OCI-LY7 (cell line): ENCODE data around the gene H2BW2.
"Not testable (repeated sequence)": the region's sequence is repeated elsewhere in the genome, so short reads cannot be mapped to it uniquely, and the experiment has no call there.

Experiments used
- EZH2phosphoT487 ChIP-seq: fragments of 200-600 bp; sonication (generic); IDR thresholded peaks from 2 replicates; pipeline ENCODE4 v1.6.1; 2018; ENCODE audit warnings: low read depth, borderline replicate concordance, mild to moderate bottlenecking, mixed run types, antibody characterized with exemption, low read length, moderate library complexity, mixed read lengths
- TF ChIP-seq, protein P1 (sequence below): fragments of 200-600 bp; sonication (generic); conservative IDR thresholded peaks from 2 replicates; pipeline ENCODE4 v1.5.1; 2014; ENCODE audit warnings: mild to moderate bottlenecking, antibody characterized with exemption, low read length, moderate library complexity, mixed read lengths

DNA sequence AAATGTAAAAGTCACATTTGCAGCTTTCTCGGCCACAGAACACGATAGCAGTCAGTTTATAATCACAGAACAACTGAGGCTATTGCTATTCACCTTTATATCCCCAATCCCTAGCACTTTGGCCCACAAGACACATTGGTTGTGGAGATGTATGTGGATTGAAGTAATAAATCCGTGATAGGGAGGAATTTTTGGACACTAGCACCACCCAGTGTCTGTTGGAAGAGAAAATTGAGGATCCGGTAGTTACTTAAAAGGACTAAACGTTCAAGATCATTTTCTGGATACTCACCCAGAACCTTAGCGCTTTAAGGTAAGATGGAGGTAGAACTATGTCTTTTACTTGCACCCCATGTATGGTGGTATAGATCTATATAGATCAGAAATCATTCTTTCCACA, 38.1 kb downstream of the H2BW2 start:
- TF ChIP-seq, protein P1, sequence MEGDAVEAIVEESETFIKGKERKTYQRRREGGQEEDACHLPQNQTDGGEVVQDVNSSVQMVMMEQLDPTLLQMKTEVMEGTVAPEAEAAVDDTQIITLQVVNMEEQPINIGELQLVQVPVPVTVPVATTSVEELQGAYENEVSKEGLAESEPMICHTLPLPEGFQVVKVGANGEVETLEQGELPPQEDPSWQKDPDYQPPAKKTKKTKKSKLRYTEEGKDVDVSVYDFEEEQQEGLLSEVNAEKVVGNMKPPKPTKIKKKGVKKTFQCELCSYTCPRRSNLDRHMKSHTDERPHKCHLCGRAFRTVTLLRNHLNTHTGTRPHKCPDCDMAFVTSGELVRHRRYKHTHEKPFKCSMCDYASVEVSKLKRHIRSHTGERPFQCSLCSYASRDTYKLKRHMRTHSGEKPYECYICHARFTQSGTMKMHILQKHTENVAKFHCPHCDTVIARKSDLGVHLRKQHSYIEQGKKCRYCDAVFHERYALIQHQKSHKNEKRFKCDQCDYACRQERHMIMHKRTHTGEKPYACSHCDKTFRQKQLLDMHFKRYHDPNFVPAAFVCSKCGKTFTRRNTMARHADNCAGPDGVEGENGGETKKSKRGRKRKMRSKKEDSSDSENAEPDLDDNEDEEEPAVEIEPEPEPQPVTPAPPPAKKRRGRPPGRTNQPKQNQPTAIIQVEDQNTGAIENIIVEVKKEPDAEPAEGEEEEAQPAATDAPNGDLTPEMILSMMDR, result not testable (repeated sequence)
- TF ChIP-seq EZH2phosphoT487, result not testable (repeated sequence)
